DOHH2 (cell line): ENCODE measurements around the gene BTBD16.

Experiments
- H3F3A ChIP-seq: fragments of 200-600 bp; sonication (generic), shearing (Covaris generic); 2 replicates; pipeline ENCODE4 v1.6.0; 2016; ENCODE audit warnings: antibody characterized with exemption, mild to moderate bottlenecking; ENCODE audit not compliant: control insufficient read depth, insufficient read depth
- H3K27ac ChIP-seq: fragments of 200-600 bp; sonication (generic); 2 replicates; pipeline ENCODE4 v1.5.1; 2014; ENCODE audit warnings: low read depth, mild to moderate bottlenecking, low read length, moderate library complexity
- H3K27me3 ChIP-seq: fragments of 200-600 bp; sonication (generic); 2 replicates; pipeline ENCODE4 v1.6.1; 2014; ENCODE audit warnings: mild to moderate bottlenecking, low read length, mixed read lengths; ENCODE audit not compliant: control insufficient read depth
- H3K36me3 ChIP-seq: fragments of 200-600 bp; sonication (generic); 2 replicates; pipeline ENCODE4 v1.6.1; 2014; ENCODE audit warnings: mild to moderate bottlenecking, low read length, moderate library complexity, mixed read lengths; ENCODE audit not compliant: control insufficient read depth
- H3K4me1 ChIP-seq: fragments of 200-600 bp; sonication (generic); 2 replicates; pipeline ENCODE4 v1.6.1; 2014; ENCODE audit warnings: mild to moderate bottlenecking, low read length, mixed read lengths; ENCODE audit not compliant: control insufficient read depth
- H3K4me2 ChIP-seq: fragments of 200-600 bp; sonication (generic); 2 replicates; pipeline ENCODE4 v1.6.0; 2014; ENCODE audit warnings: mild to moderate bottlenecking, low read length, moderate library complexity
- H3K4me3 ChIP-seq: fragments of 200-600 bp; sonication (generic); 2 replicates; pipeline ENCODE4 v1.5.1; 2014; ENCODE audit warnings: mild to moderate bottlenecking, low read length, mixed read lengths
- H3K79me2 ChIP-seq: fragments of 200-600 bp; sonication (generic); 2 replicates; pipeline ENCODE4 v1.6.1; 2014; ENCODE audit warnings: mild to moderate bottlenecking, low read length, mixed read lengths; ENCODE audit not compliant: control insufficient read depth
- H3K9me2 ChIP-seq: fragments of 200-600 bp; sonication (generic); replicated peaks from 2 replicates; pipeline ENCODE4 v1.6.1; 2014; ENCODE audit warnings: mild to moderate bottlenecking, low read length, mixed read lengths; ENCODE audit not compliant: control insufficient read depth
- H3K9me3 ChIP-seq: fragments of 200-600 bp; sonication (generic); 2 replicates; pipeline ENCODE4 v1.6.1; 2014; ENCODE audit warnings: antibody characterized with exemption, low read length, mixed read lengths; ENCODE audit not compliant: control insufficient read depth, insufficient read depth
- H4K20me1 ChIP-seq: fragments of 200-600 bp; sonication (generic); 2 replicates; pipeline ENCODE4 v1.6.0; 2014; ENCODE audit warnings: low read depth, mild to moderate bottlenecking, antibody characterized with exemption, low read length, moderate library complexity; ENCODE audit not compliant: control insufficient read depth, insufficient read depth
- EZH2phosphoT487 ChIP-seq: fragments of 200-600 bp; sonication (generic); IDR thresholded peaks from 2 replicates; pipeline ENCODE4 v1.6.1; 2017; ENCODE audit warnings: borderline replicate concordance, mild to moderate bottlenecking, antibody characterized with exemption, low read length, moderate library complexity, mixed read lengths
- TF ChIP-seq, protein P1 (sequence below): fragments of 200-600 bp; sonication (generic); IDR thresholded peaks from one replicate; pipeline ENCODE4 v1.5.1; 2014; ENCODE audit warnings: antibody characterized with exemption, mild to moderate bottlenecking, low read depth, low read length; ENCODE audit not compliant: poor library complexity, severe bottlenecking

BTBD16 gene

DNA sequence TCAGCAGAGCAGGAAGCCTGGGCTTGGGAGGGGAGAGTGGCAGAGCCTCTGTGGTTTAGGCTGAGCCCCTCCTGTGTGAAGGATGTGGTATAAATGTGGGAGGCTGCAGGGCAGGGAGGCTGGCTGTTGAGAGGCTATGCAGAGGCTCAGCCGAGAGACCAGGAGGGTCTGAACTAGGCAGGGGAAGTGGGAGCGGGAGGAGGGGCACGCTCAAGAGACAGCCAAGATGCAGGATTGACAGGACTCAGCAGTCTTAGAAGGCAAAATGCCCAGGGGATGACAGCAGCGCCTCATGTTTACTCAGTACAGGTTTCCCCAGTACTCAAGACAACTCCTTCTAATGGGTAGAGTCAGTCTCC is 24.3 kb downstream of the BTBD16 start:
- no peaks in the 10 kb centered on the region for H4K20me1 ChIP-seq
- no peaks in the 10 kb centered on the region for H3K9me3 ChIP-seq
- H3K9me2 ChIP-seq, result no peaks in the 10 kb centered on the region
- no peak overlapping the region for H3K4me2 ChIP-seq
- H3K4me3 ChIP-seq, result no peak overlapping the region
- H3K36me3 ChIP-seq, result no peaks in the 10 kb centered on the region
- no peaks in the 10 kb centered on the region for H3F3A ChIP-seq
- H3K27me3 ChIP-seq, result peaks cover 17% of the 10 kb centered on the region
- TF ChIP-seq, protein P1, sequence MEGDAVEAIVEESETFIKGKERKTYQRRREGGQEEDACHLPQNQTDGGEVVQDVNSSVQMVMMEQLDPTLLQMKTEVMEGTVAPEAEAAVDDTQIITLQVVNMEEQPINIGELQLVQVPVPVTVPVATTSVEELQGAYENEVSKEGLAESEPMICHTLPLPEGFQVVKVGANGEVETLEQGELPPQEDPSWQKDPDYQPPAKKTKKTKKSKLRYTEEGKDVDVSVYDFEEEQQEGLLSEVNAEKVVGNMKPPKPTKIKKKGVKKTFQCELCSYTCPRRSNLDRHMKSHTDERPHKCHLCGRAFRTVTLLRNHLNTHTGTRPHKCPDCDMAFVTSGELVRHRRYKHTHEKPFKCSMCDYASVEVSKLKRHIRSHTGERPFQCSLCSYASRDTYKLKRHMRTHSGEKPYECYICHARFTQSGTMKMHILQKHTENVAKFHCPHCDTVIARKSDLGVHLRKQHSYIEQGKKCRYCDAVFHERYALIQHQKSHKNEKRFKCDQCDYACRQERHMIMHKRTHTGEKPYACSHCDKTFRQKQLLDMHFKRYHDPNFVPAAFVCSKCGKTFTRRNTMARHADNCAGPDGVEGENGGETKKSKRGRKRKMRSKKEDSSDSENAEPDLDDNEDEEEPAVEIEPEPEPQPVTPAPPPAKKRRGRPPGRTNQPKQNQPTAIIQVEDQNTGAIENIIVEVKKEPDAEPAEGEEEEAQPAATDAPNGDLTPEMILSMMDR, result no peak
- no peak for TF ChIP-seq EZH2phosphoT487
- peaks cover 5% of the 10 kb centered on the region for H3K4me1 ChIP-seq
- no peak overlapping the region for H3K27ac ChIP-seq
- H3K79me2 ChIP-seq, result no peaks in the 10 kb centered on the region

DNA sequence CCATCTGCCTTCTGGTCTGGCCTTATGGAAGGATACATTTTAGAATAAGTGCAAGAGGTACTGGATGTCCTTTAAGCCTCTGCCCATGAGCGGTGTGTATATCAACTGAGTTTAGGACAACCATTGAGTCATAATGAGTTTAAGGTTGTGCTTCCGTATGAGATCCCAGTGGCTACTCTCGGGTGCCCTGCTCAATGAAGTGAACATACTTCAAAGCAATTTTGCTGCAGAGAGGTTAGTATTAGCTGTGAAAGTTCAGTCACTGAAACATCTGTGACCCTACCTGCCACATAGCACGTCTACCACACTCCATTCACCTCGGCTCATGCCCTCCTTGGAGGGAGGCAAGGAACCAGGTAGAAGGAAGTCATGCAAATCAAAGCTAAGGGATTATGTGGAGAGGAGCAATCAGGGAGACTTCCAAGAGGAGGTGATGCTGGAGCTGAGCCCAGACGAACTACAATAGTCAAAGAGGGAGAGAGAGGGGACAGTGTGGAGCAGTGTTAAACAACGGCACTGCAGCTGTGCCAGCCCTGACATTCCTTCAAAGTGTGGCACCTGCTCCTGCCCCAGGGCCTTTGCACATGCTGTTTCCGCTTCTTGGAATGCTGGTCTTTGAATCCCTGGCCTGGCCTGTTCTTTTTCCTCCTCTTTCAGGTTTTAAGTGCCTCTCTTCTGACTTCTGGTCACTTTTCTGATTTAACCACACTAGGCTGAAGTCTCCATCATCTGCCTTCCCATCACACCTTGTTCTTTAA is 25.4 kb downstream of the BTBD16 start:
- TF ChIP-seq EZH2phosphoT487, result no peak
- TF ChIP-seq, protein P1, result no peak
- Histone ChIP-seq H4K20me1 (no peaks in the 10 kb centered on the region), H3K27ac (no peak overlapping the region)

DNA sequence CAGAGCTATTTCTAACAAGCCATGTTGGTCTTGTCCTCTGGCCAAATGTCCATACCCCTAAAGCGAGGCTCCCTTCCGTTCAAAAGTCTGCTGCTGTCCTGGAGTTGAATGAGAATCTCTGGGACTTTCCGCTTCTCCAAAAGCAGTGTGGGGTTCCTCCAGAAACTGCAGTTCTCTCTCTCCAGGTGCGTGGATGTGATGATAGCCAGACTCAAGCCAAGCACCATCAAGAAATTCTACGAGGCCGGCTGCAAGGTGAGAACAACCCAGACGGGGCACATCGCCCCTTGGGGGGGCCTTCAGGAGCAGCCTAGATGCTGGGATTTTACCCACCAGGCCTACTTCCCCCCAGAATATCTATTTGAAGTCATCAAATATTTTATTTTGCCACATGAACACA is 26.5 kb downstream of the BTBD16 start:
- no peaks in the 10 kb centered on the region for H3F3A ChIP-seq
- H4K20me1 ChIP-seq, result no peaks in the 10 kb centered on the region
- H3K79me2 ChIP-seq, result no peaks in the 10 kb centered on the region
- no peaks in the 10 kb centered on the region for H3K9me3 ChIP-seq
- no peaks in the 10 kb centered on the region for H3K36me3 ChIP-seq
- H3K27ac ChIP-seq, result no peak overlapping the region
- no peak overlapping the region for H3K4me2 ChIP-seq
- no peaks in the 10 kb centered on the region for H3K9me2 ChIP-seq
- no peak overlapping the region for H3K4me3 ChIP-seq
- peaks cover 5% of the 10 kb centered on the region for H3K4me1 ChIP-seq
- H3K27me3 ChIP-seq, result peaks cover 14% of the 10 kb centered on the region
- no peak for TF ChIP-seq EZH2phosphoT487
- TF ChIP-seq, protein P1, result no peak

More for the DNA sequence above, 25.4 kb downstream of the BTBD16 start:
- Histone ChIP-seq H3F3A (no peaks in the 10 kb centered on the region), H3K4me1 (peaks cover 5% of the 10 kb centered on the region), H3K4me2 (no peak overlapping the region), H3K36me3 (no peaks in the 10 kb centered on the region), H3K79me2 (no peaks in the 10 kb centered on the region), H3K27me3 (peaks cover 17% of the 10 kb centered on the region), H3K9me2 (no peaks in the 10 kb centered on the region), H3K9me3 (no peaks in the 10 kb centered on the region), H3K4me3 (no peak overlapping the region)
